ENCODE measurements around the gene WDR41.
"Not testable (repeated sequence)": the region's sequence is repeated elsewhere in the genome, so short reads cannot be mapped to it uniquely, and the experiment has no call there.

The WDR41 gene

GRCh38 chr5:77402796-77403195 is 89.3 kb downstream of the WDR41 start:
- DNase-seq, result no peak

- no peak for DNase-seq
Measured at GRCh38 chr5:77400645-77401044, 91.5 kb downstream of the WDR41 start.

GRCh38 chr5:77398896-77399295 is 93.2 kb downstream of the WDR41 start:
- no peak for DNase-seq

- DNase-seq, result no peak
Measured at GRCh38 chr5:77398458-77398857, 93.7 kb downstream of the WDR41 start.

GRCh38 chr5:77397686-77398292 is 94.3 kb downstream of the WDR41 start:
- DNase-seq, result no peak

GRCh38 chr5:77396017-77396416 is 96.1 kb downstream of the WDR41 start:
- no peak for DNase-seq

- no peak for DNase-seq
Measured at GRCh38 chr5:77394064-77394715, 97.9 kb downstream of the WDR41 start.

- DNase-seq, result no peak
Measured at GRCh38 chr5:77391240-77391765, 100.8 kb downstream of the WDR41 start.

GRCh38 chr5:77390795-77391194 is 101.3 kb downstream of the WDR41 start:
- DNase-seq, result no peak

- DNase-seq, result no peak
Measured at GRCh38 chr5:77390221-77390620, 101.9 kb downstream of the WDR41 start.

GRCh38 chr5:77389746-77390145 is 102.4 kb downstream of the WDR41 start:
- no peak for DNase-seq

- DNase-seq, result not testable (repeated sequence)
Measured at GRCh38 chr5:77386340-77386739, 105.8 kb downstream of the WDR41 start.

GRCh38 chr5:77383336-77383735 is 108.8 kb downstream of the WDR41 start:
- DNase-seq, result not testable (repeated sequence)
